Measurements from ENCODE around the gene SENP7.
A peak's percentile ranks its signal among the peaks of the same experiment; 100 is the strongest.

SENP7 gene

DNA sequence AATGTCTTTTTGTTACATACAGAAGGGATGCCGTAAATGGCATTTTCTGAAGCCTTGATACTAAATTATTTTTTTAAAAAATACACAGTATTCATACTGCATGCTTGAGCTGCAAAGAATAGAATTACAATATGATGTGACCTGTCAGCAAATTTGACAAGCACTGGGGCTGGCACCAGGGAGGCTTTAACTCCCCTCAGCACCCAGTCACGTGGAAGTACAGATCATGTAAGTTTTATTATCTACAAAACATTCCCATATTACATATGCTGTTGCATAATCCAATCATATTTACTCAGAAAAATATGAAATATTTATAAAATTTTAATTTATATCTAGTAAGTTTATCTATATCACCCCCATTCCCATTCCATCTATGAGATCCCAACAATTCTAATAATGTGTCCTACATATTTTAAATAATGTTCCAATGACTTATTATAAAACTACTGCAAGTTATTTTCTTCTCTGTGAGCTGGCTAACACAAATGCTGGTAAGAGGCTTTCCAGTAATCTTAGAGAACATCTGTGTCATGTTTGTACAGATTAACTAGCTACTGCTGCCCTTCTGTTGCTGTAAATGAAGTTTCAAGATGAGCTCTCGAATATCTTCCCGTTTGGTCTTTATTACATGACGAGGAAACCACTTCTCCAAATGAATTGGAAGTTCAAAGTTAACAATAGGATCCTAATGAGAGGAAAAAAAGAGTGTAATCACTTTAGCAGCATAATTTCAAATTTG lies 187.4 kb downstream of the SENP7 start:
- Histone ChIP-seq H3K4me3 (ENCODE audit: low read depth, low read length) (0 out of 2 replicates have a peak overlapping the region, but pooled peaks have one; percentile 4), H3K27me3 (ENCODE audit: insufficient read depth, low read depth, severe bottlenecking) (no peaks in the 10 kb centered on the region), H3K36me3 (no peaks in the 10 kb centered on the region), H3K9me3 (ENCODE audit: severe bottlenecking) (no peaks in the 10 kb centered on the region), H3K27ac (peak overlapping the region; percentile 88)
- peak; percentile 14 for DNase-seq
- TF ChIP-seq, protein P1, sequence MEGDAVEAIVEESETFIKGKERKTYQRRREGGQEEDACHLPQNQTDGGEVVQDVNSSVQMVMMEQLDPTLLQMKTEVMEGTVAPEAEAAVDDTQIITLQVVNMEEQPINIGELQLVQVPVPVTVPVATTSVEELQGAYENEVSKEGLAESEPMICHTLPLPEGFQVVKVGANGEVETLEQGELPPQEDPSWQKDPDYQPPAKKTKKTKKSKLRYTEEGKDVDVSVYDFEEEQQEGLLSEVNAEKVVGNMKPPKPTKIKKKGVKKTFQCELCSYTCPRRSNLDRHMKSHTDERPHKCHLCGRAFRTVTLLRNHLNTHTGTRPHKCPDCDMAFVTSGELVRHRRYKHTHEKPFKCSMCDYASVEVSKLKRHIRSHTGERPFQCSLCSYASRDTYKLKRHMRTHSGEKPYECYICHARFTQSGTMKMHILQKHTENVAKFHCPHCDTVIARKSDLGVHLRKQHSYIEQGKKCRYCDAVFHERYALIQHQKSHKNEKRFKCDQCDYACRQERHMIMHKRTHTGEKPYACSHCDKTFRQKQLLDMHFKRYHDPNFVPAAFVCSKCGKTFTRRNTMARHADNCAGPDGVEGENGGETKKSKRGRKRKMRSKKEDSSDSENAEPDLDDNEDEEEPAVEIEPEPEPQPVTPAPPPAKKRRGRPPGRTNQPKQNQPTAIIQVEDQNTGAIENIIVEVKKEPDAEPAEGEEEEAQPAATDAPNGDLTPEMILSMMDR (IDR thresholded peaks at IDR 0.05; ENCODE audit: low read depth, low read length): no peak

DNA sequence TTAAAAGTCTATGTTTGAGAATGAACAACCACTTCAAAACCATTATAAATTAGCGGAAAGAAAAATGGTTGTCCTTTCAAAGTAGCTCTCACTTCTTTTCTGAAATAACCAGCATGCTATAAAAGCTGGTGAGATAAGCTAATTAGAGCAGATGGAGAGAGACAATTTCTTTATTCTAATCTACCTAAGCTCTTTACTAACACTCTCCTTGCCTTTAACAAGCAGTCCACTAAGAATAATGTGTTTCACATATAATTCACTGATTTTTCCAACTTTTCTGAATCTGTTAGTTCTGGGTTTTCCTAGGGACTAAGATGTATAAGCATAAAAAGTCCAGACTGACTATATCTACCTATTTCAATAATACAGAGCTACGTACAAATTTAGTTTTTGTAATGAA lies 192.5 kb downstream of the SENP7 start, which contains the start of gene IMPG2:
Gene IMPG2, minus strand, starts transcription at position 101 of the 400 bp plus-strand sequence. CDS start 203 bp downstream, outside the sequence.
- H3K9me3 ChIP-seq (ENCODE audit: severe bottlenecking): no peaks in the 10 kb centered on the region
- DNase-seq: no peak

DNA sequence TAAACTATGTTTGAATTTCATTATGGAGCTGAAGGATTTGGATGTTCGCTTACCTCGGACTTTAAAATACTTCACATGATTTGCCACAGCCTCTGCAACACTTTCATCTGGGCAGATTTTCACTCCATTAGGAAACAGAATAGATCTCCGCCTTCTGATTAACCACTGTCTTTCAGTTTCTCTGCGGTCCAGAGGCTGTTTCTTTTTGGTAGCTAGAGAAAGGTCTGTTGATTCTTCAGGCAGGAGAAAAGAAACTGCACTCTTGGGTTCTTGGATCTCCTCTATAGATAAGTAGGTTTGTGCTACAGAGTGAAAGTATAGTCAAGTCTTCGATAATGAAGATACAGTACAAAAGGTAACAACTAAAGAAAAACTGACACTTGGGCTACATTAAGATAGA lies 193.5 kb downstream of the SENP7 start:
- Histone ChIP-seq H3K36me3 (peaks cover 47% of the 10 kb centered on the region), H3K4me3 (ENCODE audit: low read depth, low read length) (peak overlapping the region; percentile 96), H3K27ac (peak overlapping the region; percentile 84), H3K27me3 (ENCODE audit: insufficient read depth, low read depth, severe bottlenecking) (no peaks in the 10 kb centered on the region), H3K9me3 (ENCODE audit: severe bottlenecking) (no peaks in the 10 kb centered on the region)
- DNase-seq: no peak
- TF ChIP-seq, protein P1 (IDR thresholded peaks at IDR 0.05; ENCODE audit: low read depth, low read length): no peak

More for the DNA sequence above, 192.5 kb downstream of the SENP7 start, which contains the start of gene IMPG2:
- peaks cover 38% of the 10 kb centered on the region for H3K36me3 ChIP-seq
- TF ChIP-seq, protein P1 (IDR thresholded peaks at IDR 0.05; ENCODE audit: low read depth, low read length): no peak
- H3K27me3 ChIP-seq (ENCODE audit: insufficient read depth, low read depth, severe bottlenecking): no peaks in the 10 kb centered on the region
- H3K27ac ChIP-seq: peak within 1 kb of the TSS; percentile 84
- H3K4me3 ChIP-seq (ENCODE audit: low read depth, low read length): peak within 1 kb of the TSS; percentile 96

DNA sequence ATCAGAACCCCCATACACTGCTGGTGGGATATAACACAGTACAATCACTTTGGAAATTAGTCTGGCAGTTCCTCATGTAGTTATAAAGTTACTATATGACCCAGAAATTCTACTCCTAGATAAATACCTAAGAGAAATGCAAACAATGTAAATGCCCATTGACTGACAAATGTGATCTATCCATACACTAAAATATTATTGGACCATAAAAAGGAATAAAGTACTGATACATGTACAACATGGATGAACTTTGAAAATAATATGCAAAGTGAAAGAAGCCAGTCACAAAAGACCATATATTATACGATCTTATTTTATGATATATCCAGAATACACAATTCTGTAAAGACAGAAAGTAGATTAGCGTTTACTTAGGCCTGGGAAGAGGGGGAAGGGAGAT lies 200.5 kb downstream of the SENP7 start:
- H3K9me3 ChIP-seq (ENCODE audit: severe bottlenecking): peaks cover 23% of the 10 kb centered on the region
- no peaks in the 10 kb centered on the region for H3K27me3 ChIP-seq (ENCODE audit: insufficient read depth, low read depth, severe bottlenecking)
- TF ChIP-seq, protein P1 (IDR thresholded peaks at IDR 0.05; ENCODE audit: low read depth, low read length): no peak
- peaks cover 97% of the 10 kb centered on the region for H3K36me3 ChIP-seq
- H3K27ac ChIP-seq: no peak overlapping the region
- H3K4me3 ChIP-seq (ENCODE audit: low read depth, low read length): no peak overlapping the region
- no peak for DNase-seq

DNA sequence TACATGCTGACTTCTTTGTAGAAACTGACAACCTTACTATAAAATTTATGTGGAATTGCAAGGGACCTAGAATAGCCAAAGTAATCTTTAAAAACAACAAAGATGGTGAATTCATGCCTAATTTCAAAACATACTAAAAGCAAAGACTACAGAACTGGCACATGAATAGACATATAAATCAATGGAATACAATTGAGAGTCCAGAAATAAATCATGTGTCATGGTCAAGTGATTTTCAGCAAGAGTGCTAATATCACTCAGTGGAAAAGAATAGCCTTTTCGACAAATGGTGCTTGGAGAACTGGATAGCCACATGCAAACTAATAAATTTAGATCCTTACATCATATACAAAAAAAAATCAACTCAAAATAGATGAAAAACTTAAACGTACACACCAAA lies 201.3 kb downstream of the SENP7 start:
- no peak overlapping the region for H3K27ac ChIP-seq
- peaks cover 100% of the 10 kb centered on the region for H3K36me3 ChIP-seq
- TF ChIP-seq, protein P1 (IDR thresholded peaks at IDR 0.05; ENCODE audit: low read depth, low read length): no peak
- no peak overlapping the region for H3K4me3 ChIP-seq (ENCODE audit: low read depth, low read length)
- no peak for DNase-seq
- peaks cover 23% of the 10 kb centered on the region for H3K9me3 ChIP-seq (ENCODE audit: severe bottlenecking)
- H3K27me3 ChIP-seq (ENCODE audit: insufficient read depth, low read depth, severe bottlenecking): no peaks in the 10 kb centered on the region

All from WERI-Rb-1 (cell line).